Spleen (tissue), 11 donors: ENCODE results near the gene DISP2. TPM values are rescaled to one million over a fixed set of nuclear protein-coding genes. Genes with fewer than 3 reads are reported as not detected.

Experiments used
- DNase-seq: peaks from one replicate; pipeline ENCODE4 v3.0.0-alpha.2; 2020
- H3K27ac ChIP-seq, 8 donors: fragments of 200-600 bp; sonication (generic) in 7 of 8; 1 replicate in 4 of 8; 2 replicates in 4 of 8; pipeline versions ENCODE4 v1.5.0 to v1.8.0; 2016 to 2021; ENCODE audit warnings: inconsistent platforms in 4 of 8, mild to moderate bottlenecking in 4 of 8, moderate library complexity in 1 of 8
- H3K27me3 ChIP-seq, 7 donors: fragments of 200-600 bp; sonication (generic) in 6 of 7; replicated peaks in 1 of 7; 1 replicate in 4 of 7; 2 replicates in 3 of 7; pipeline versions ENCODE4 v1.5.0 to v1.8.0; 2016 to 2021; ENCODE audit warnings: inconsistent platforms in 3 of 7, mild to moderate bottlenecking in 1 of 7
- H3K36me3 ChIP-seq, 6 donors: fragments of 200-600 bp; sonication (generic) in 5 of 6; 1 replicate in 4 of 6; 2 replicates in 2 of 6; pipeline versions ENCODE4 v1.5.0 to v1.8.0; 2016 to 2021; ENCODE audit warnings: inconsistent platforms in 2 of 6
- H3K4me1 ChIP-seq, 6 donors: fragments of 200-600 bp; sonication (generic) in 5 of 6; 1 replicate in 3 of 6; 2 replicates in 3 of 6; pipeline versions ENCODE4 v1.5.0 to v1.8.0; 2016 to 2021; ENCODE audit warnings: inconsistent platforms in 3 of 6
- H3K4me3 ChIP-seq, 8 donors: fragments of 200-600 bp; sonication (generic) in 7 of 8; 1 replicate in 4 of 8; 2 replicates in 4 of 8; pipeline versions ENCODE4 v1.5.0 to v1.8.0; 2016 to 2021; ENCODE audit warnings: inconsistent platforms in 4 of 8, mild to moderate bottlenecking in 4 of 8, moderate library complexity in 2 of 8
- H3K9me3 ChIP-seq, 8 donors: fragments of 200-600 bp; sonication (generic) in 7 of 8; 1 replicate in 4 of 8; 2 replicates in 4 of 8; pipeline versions ENCODE4 v1.5.0 to v1.8.0; 2016 to 2021; ENCODE audit warnings: inconsistent platforms in 4 of 8
- POLR2A ChIP-seq, 3 donors: fragments of 450-650 bp; IDR thresholded peaks; one replicate each; pipeline ENCODE4 v1.5.1; 2017; ENCODE audit warnings: antibody characterized with exemption in 3 of 3, mild to moderate bottlenecking in 1 of 3
- POLR2AphosphoS5 ChIP-seq, 3 donors: sonication (generic); formaldehyde crosslinking; IDR thresholded peaks; one replicate each; pipeline ENCODE4 v1.5.1; 2017; ENCODE audit warnings: antibody characterized with exemption in 3 of 3
- WGBS, 5 donors: extraction: QIAGEN DNeasy Blood & Tissue Kit in 3 of 5; methylation state at CpG; one replicate each; pipeline versions ENCODE4 v1.1.5 to v1.1.7; 2013 to 2018; 5-methylcytosine and 5-hydroxymethylcytosine counted together
- intact Hi-C: fragments of 100-400 bp; cut with DNase I; formaldehyde crosslinking; loops from one replicate; pipeline ENCODE4 v1.15.0; 2023; ENCODE audit warnings: low total_unique reads
- polyA plus RNA-seq, 3 donors: library from polyadenylated mRNA; stranded (reverse); fragments of 200-250 nt; gene quantifications; one replicate each; pipeline ENCODE4 v1.2.1, GENCODE V29; 2013
- total RNA-seq, 7 donors: library from RNA; depleted of rRNA in 3 of 7; stranded (reverse); fragments of >200 nt in 3 of 7; fragmentation: NEBNext Ultra II Directional in 4 of 7; extraction: Animal tissue kit (Norgen Biotek cat#: 25700) in 4 of 7; gene quantifications; one replicate each; pipeline versions ENCODE4 v1.1.0 to v1.2.1, GENCODE V29; 2016 to 2021
- TF ChIP-seq, protein P1 (sequence below), 11 experiments: fragments of 200-600 bp in 7 of 11; fragments of 450-650 bp in 4 of 11; sonication (generic) in 4 of 11; IDR thresholded peaks in 8 of 11; conservative IDR thresholded peaks in 3 of 11; 1 replicate in 7 of 11; 2 replicates in 4 of 11; pipeline versions ENCODE4 v1.4.0 to v1.8.0; 2016 to 2021; ENCODE audit warnings: antibody characterized with exemption in 11 of 11, inconsistent platforms in 4 of 11, mild to moderate bottlenecking in 1 of 11
- donor health status: healthy with polysubstance abuse.
- donor health status: DM: no; HTN: no; CAD: no; lungs with moderate emphysema.
- donor health status: DM: no; HTN: no; CAD: no.
- donor health status: Bipolar disorder and iron deficiency.
- donor health status: healthy.
- donor health status: DM: no; HTN: no; CAD: no.
- donor health status: DM: yes; HTN: yes; CAD: no.

Gene DISP2
- total and polyA plus RNA-seq, 10 donors = 0.05 to 3.0 (median 0.54) TPM; not detected in 1

GRCh38 chr15:40314723-40315276 is 43.2 kb upstream of the DISP2 start:
- WGBS, 5 donors = 61 to 67% (median 66%) methylated on average over 4 of the region's 4 CpGs
- Histone ChIP-seq H3K27ac (no peak overlapping the region), H3K4me1 (peaks cover 8 to 51% (median 27%) of the 10 kb centered on the region in 6 donors), H3K4me3 (no peak overlapping the region), H3K9me3 (no peaks in the 10 kb centered on the region), H3K27me3 (no peaks in the 10 kb centered on the region), H3K36me3 (no peaks in the 10 kb centered on the region)
- no peak for TF ChIP-seq POLR2AphosphoS5 (IDR thresholded peaks at IDR 0.05)
- TF ChIP-seq POLR2A (IDR thresholded peaks at IDR 0.05) = no peak
- TF ChIP-seq, protein P1, sequence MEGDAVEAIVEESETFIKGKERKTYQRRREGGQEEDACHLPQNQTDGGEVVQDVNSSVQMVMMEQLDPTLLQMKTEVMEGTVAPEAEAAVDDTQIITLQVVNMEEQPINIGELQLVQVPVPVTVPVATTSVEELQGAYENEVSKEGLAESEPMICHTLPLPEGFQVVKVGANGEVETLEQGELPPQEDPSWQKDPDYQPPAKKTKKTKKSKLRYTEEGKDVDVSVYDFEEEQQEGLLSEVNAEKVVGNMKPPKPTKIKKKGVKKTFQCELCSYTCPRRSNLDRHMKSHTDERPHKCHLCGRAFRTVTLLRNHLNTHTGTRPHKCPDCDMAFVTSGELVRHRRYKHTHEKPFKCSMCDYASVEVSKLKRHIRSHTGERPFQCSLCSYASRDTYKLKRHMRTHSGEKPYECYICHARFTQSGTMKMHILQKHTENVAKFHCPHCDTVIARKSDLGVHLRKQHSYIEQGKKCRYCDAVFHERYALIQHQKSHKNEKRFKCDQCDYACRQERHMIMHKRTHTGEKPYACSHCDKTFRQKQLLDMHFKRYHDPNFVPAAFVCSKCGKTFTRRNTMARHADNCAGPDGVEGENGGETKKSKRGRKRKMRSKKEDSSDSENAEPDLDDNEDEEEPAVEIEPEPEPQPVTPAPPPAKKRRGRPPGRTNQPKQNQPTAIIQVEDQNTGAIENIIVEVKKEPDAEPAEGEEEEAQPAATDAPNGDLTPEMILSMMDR (IDR thresholded peaks at IDR 0.05 in 8 of 11, conservative IDR thresholded peaks at IDR 0.05 in 3 of 11) = no peak
- DNase-seq = no peak
- intact Hi-C loops = no loop called here

DNA sequence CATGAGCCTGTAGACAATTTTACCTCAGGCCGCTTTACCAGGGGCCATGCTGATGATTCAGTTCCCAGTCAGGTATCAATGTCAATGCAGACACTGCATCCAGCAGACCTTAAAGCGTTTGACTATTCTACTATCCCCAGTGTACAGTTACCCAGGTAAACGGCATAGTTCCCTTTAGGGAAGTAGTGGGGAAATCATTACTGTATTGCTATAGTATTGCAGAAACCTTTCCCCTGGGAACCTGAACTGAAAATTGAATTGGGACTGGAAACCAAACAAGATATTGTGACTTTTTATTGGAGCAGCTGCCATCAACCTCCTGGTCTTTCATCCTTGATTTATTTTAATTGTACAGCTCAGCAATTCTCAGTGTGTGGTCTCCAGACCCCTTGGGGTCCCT is 41.1 kb upstream of the DISP2 start:
- TF ChIP-seq POLR2A (IDR thresholded peaks at IDR 0.05) (no peak), POLR2AphosphoS5 (IDR thresholded peaks at IDR 0.05) (no peak)
- TF ChIP-seq, protein P1 (IDR thresholded peaks at IDR 0.05 in 8 of 11, conservative IDR thresholded peaks at IDR 0.05 in 3 of 11) = no peak
- 65 to 76% (median 68%) methylated on average over 3 of the region's 3 CpGs for WGBS, 5 donors

GRCh38 chr15:40317580-40317979 is 40.4 kb upstream of the DISP2 start:
- intact Hi-C loops = no loop called here
- Histone ChIP-seq H3K27me3 (no peaks in the 10 kb centered on the region), H3K27ac (no peak overlapping the region), H3K9me3 (no peaks in the 10 kb centered on the region), H3K36me3 (no peaks in the 10 kb centered on the region), H3K4me3 (no peak overlapping the region), H3K4me1 (peaks cover 5 to 64% (median 32%) of the 10 kb centered on the region in 6 donors)
- WGBS, 5 donors = 58 to 72% (median 64%) methylated on average over 4 of the region's 4 CpGs
- DNase-seq = no peak
- no peak for TF ChIP-seq POLR2AphosphoS5 (IDR thresholded peaks at IDR 0.05)
- TF ChIP-seq, protein P1 (IDR thresholded peaks at IDR 0.05 in 8 of 11, conservative IDR thresholded peaks at IDR 0.05 in 3 of 11) = no peak
- TF ChIP-seq POLR2A (IDR thresholded peaks at IDR 0.05) = no peak

More for the DNA sequence above, 41.1 kb upstream of the DISP2 start:
- Histone ChIP-seq H3K36me3 (no peaks in the 10 kb centered on the region), H3K9me3 (no peaks in the 10 kb centered on the region), H3K27me3 (no peaks in the 10 kb centered on the region), H3K27ac (no peak overlapping the region), H3K4me3 (no peak overlapping the region), H3K4me1 (peaks cover 5 to 60% (median 29%) of the 10 kb centered on the region in 6 donors)
- intact Hi-C loops = no loop called here
- no peak for DNase-seq

- H3K4me1 ChIP-seq = peaks cover 13 to 62% (median 38%) of the 10 kb centered on the region in 6 donors
- WGBS, 5 donors = 73 to 100% (median 97%) methylated on average over 1 of the region's 1 CpG
- TF ChIP-seq, protein P1 (IDR thresholded peaks at IDR 0.05 in 8 of 11, conservative IDR thresholded peaks at IDR 0.05 in 3 of 11) = no peak
- TF ChIP-seq POLR2A (IDR thresholded peaks at IDR 0.05) (no peak), POLR2AphosphoS5 (IDR thresholded peaks at IDR 0.05) (no peak)
- no peaks in the 10 kb centered on the region for H3K9me3 ChIP-seq
- no peak for DNase-seq
- intact Hi-C loops = loop anchor here (5.0 kb wide), 1 partner anchor 102 kb away; no protein-coding TSS in a partner anchor
- no peaks in the 10 kb centered on the region for H3K27me3 ChIP-seq
- no peak overlapping the region for H3K4me3 ChIP-seq
- no peaks in the 10 kb centered on the region for H3K36me3 ChIP-seq
- H3K27ac ChIP-seq = no peak overlapping the region
Observed at GRCh38 chr15:40320409-40320808, 37.6 kb upstream of the DISP2 start.
